HCT116 (cell line): Measurements from ENCODE around the gene ST7.

Experiments
- CEBPB ChIP-seq: IDR thresholded peaks from 2 replicates; pipeline ENCODE4 v1.6.1; 2012; ENCODE audit warnings: low read depth
- CTCF ChIP-seq, 3 experiments: fragments of 200-600 bp in 1 of 3; sonication (generic) in 1 of 3; IDR thresholded peaks in 2 of 3; conservative IDR thresholded peaks in 1 of 3; 2 replicates each; pipeline ENCODE4 v1.5.1; 2012 to 2017; ENCODE audit warnings: low read depth in 2 of 3, low read length in 2 of 3, antibody characterized with exemption in 1 of 3, borderline replicate concordance in 1 of 3, control low read depth in 1 of 3, mild to moderate bottlenecking in 1 of 3, mixed read lengths in 1 of 3, mixed run types in 1 of 3, moderate library complexity in 1 of 3; ENCODE audit not compliant: insufficient read depth in 1 of 3
- EZH2 ChIP-seq: fragments of 200-600 bp; sonication (generic); IDR thresholded peaks from 2 replicates; pipeline ENCODE4 v1.6.1; 2017; ENCODE audit warnings: antibody characterized with exemption, mixed run types
- SIN3A ChIP-seq: IDR thresholded peaks from 2 replicates; pipeline ENCODE4 v1.6.1; 2012; ENCODE audit warnings: low read depth
- ZFX ChIP-seq: fragments of 450-650 bp; IDR thresholded peaks from 2 replicates; pipeline ENCODE4 v1.6.1; 2017

GRCh38 chr7:117130262-117130661 lies 177.0 kb downstream of the ST7 start:
- no peak for TF ChIP-seq CEBPB
- no peak for TF ChIP-seq SIN3A
- TF ChIP-seq CTCF (IDR thresholded peaks at IDR 0.05 in 2 of 3, conservative IDR thresholded peaks at IDR 0.05 in 1 of 3; ENCODE audit: borderline replicate concordance in 1 of 3, insufficient read depth in 1 of 3, low read depth in 2 of 3, low read length in 2 of 3), result no peak
- no peak for TF ChIP-seq ZFX
- TF ChIP-seq EZH2, result no peak
